PC-9 (cell line): ENCODE results near the gene COL25A1. TPM values are rescaled to one million over a fixed set of nuclear protein-coding genes. Genes with fewer than 3 reads are reported as not detected.

Source experiments
- BruUV-seq: library from RNA; stranded (reverse); fragments of 400-500 nt; replicated peaks from 2 replicates; lab custom pipeline; 2021; lab: Mats Ljungman, UMichigan
- CTCF ChIA-PET: fragments of 300-600 bp; sonication (Branson Sonifier 250); formaldehyde crosslinking; loops from one replicate; lab custom pipeline; 2022; ENCODE audit warnings: antibody characterized with exemption; lab: Charles Lee
- POLR2A ChIA-PET: fragments of 300-600 bp; sonication (Branson Sonifier 250); formaldehyde crosslinking; loops from one replicate; lab custom pipeline; 2022; ENCODE audit warnings: antibody characterized with exemption; ENCODE audit not compliant: unreplicated experiment; lab: Charles Lee
- DNase-seq, 2 experiments: peaks; one replicate each; pipeline versions ENCODE4 v3.0.0 to v3.0.0-alpha.2; 2015 to 2022; ENCODE audit warnings: mixed read lengths in 1 of 2
- H2AFZ ChIP-seq: fragments of 200-600 bp; sonication (generic); 2 replicates; pipeline ENCODE4 v1.8.1; 2017; ENCODE audit warnings: antibody characterized with exemption
- H3F3A ChIP-seq: fragments of 200-600 bp; sonication (generic); 2 replicates; pipeline ENCODE4 v1.8.1; 2017; ENCODE audit warnings: antibody characterized with exemption, mild to moderate bottlenecking, low read depth; ENCODE audit not compliant: insufficient read depth
- H3K27ac ChIP-seq: fragments of 200-600 bp; sonication (generic); 2 replicates; pipeline ENCODE4 v1.6.1; 2016; ENCODE audit warnings: mixed run types
- H3K27me3 ChIP-seq: fragments of 200-600 bp; sonication (generic); 2 replicates; pipeline ENCODE4 v1.6.1; 2016; ENCODE audit warnings: low read depth, mixed run types; ENCODE audit not compliant: insufficient read depth
- H3K36me3 ChIP-seq: fragments of 200-600 bp; sonication (generic); 2 replicates; pipeline ENCODE4 v1.6.1; 2016; ENCODE audit warnings: low read depth, mixed run types
- H3K4me1 ChIP-seq: fragments of 200-600 bp; sonication (generic); replicated peaks from 2 replicates; pipeline ENCODE4 v1.6.1; 2016; ENCODE audit warnings: mixed run types; ENCODE audit not compliant: insufficient read depth
- H3K4me2 ChIP-seq: fragments of 200-600 bp; sonication (generic); 2 replicates; pipeline ENCODE4 v1.6.1; 2017; ENCODE audit warnings: mixed run types
- H3K4me3 ChIP-seq: fragments of 200-600 bp; sonication (generic); 2 replicates; pipeline ENCODE4 v1.6.1; 2016; ENCODE audit warnings: mixed run types
- H3K79me2 ChIP-seq: fragments of 200-600 bp; sonication (generic); 2 replicates; pipeline ENCODE4 v1.6.1; 2017; ENCODE audit warnings: low read depth, mixed run types
- H3K9me2 ChIP-seq: fragments of 200-600 bp; sonication (generic); 2 replicates; pipeline ENCODE4 v1.8.1; 2017; ENCODE audit warnings: mild to moderate bottlenecking; ENCODE audit not compliant: insufficient read depth
- H3K9me3 ChIP-seq: fragments of 200-600 bp; sonication (generic); 2 replicates; pipeline ENCODE4 v1.8.1; 2016; ENCODE audit warnings: low read depth; ENCODE audit not compliant: insufficient read depth
- H4K20me1 ChIP-seq: fragments of 200-600 bp; sonication (generic); 2 replicates; pipeline ENCODE4 v1.8.1; 2017; ENCODE audit not compliant: insufficient read depth
- CTCF ChIP-seq: fragments of 200-600 bp; sonication (generic); conservative IDR thresholded peaks from 2 replicates; pipeline ENCODE4 v1.6.1; 2017; ENCODE audit warnings: mixed run types, antibody characterized with exemption, mild to moderate bottlenecking, moderate library complexity
- EZH2 ChIP-seq: fragments of 200-600 bp; sonication (generic); IDR thresholded peaks from 2 replicates; pipeline ENCODE4 v1.8.0; 2017; ENCODE audit warnings: antibody characterized with exemption, low read depth
- intact Hi-C: fragments of 100-400 bp; cut with micrococcal nuclease; formaldehyde crosslinking; loops from one replicate; pipeline ENCODE4 v1.10.0; 2022; ENCODE audit not compliant: unreplicated experiment
- total RNA-seq: library from RNA; stranded (reverse); gene quantifications from 2 replicates; pipeline ENCODE4 v1.2.3, GENCODE V29; 2021

COL25A1 gene
- total RNA-seq, 1 experiment from 2014 or later: not detected

GRCh38 chr4:108763986-108764385, 538.5 kb downstream of the COL25A1 start:
- no peak for TF ChIP-seq CTCF
- Histone ChIP-seq H3K4me1 (no peaks in the 10 kb centered on the region), H3K9me3 (no peaks in the 10 kb centered on the region), H3K9me2 (no peaks in the 10 kb centered on the region), H3K79me2 (no peaks in the 10 kb centered on the region), H3K4me3 (no peak overlapping the region), H3F3A (no peaks in the 10 kb centered on the region), H3K36me3 (no peaks in the 10 kb centered on the region), H3K27me3 (no peaks in the 10 kb centered on the region), H2AFZ (no peak overlapping the region), H3K27ac (no peak overlapping the region), H4K20me1 (no peaks in the 10 kb centered on the region), H3K4me2 (no peak overlapping the region)
- DNase-seq: no peak
- intact Hi-C loops: no loop called here
- ChIA-PET CTCF (no interaction called here), POLR2A (no interaction called here)
- no TSS peak for BruUV-seq

GRCh38 chr4:108763226-108763593, 539.2 kb downstream of the COL25A1 start:
- no peak overlapping the region for H3K4me2 ChIP-seq
- H3F3A ChIP-seq: no peaks in the 10 kb centered on the region
- no peak overlapping the region for H2AFZ ChIP-seq
- no peaks in the 10 kb centered on the region for H3K79me2 ChIP-seq
- H3K4me1 ChIP-seq: no peaks in the 10 kb centered on the region
- H3K4me3 ChIP-seq: no peak overlapping the region
- no peak for DNase-seq
- intact Hi-C loops: no loop called here
- no peaks in the 10 kb centered on the region for H3K9me3 ChIP-seq
- no peaks in the 10 kb centered on the region for H3K36me3 ChIP-seq
- TF ChIP-seq EZH2 (no peak), CTCF (no peak)
- ChIA-PET CTCF (no interaction called here), POLR2A (no interaction called here)
- no peaks in the 10 kb centered on the region for H3K9me2 ChIP-seq
- no peaks in the 10 kb centered on the region for H4K20me1 ChIP-seq
- BruUV-seq: no TSS peak
- H3K27ac ChIP-seq: no peak overlapping the region
- no peaks in the 10 kb centered on the region for H3K27me3 ChIP-seq

- Histone ChIP-seq H3K36me3 (no peaks in the 10 kb centered on the region), H3K4me3 (no peak within 1 kb of the TSS), H3K9me2 (no peaks in the 10 kb centered on the region), H3K79me2 (no peaks in the 10 kb centered on the region), H4K20me1 (no peaks in the 10 kb centered on the region), H3K27me3 (no peaks in the 10 kb centered on the region), H3F3A (no peaks in the 10 kb centered on the region), H3K9me3 (no peaks in the 10 kb centered on the region), H3K4me1 (no peaks in the 10 kb centered on the region), H3K4me2 (no peak within 1 kb of the TSS), H3K27ac (no peak within 1 kb of the TSS), H2AFZ (no peak within 1 kb of the TSS)
- no peak for DNase-seq
- TF ChIP-seq EZH2: no peak
- no peak for TF ChIP-seq CTCF
- CTCF ChIA-PET: no interaction called here
- intact Hi-C loops: no loop called here
- POLR2A ChIA-PET: no interaction called here
- no TSS peak for BruUV-seq
Observed at GRCh38 chr4:108762559-108763225, 539.8 kb downstream of the COL25A1 start, which contains the start of gene ETNPPL. ETNPPL (minus strand) TSS chr4:108763053; CDS start chr4:108762898, 155 bp downstream.

Other genes with a start within 250 kb of the COL25A1 start
- gene SEC24B, start 131.2 kb upstream of the COL25A1 start, total RNA-seq: 14.3 and 21.7 TPM in 2 replicates